Measurements from ENCODE around the gene TSPAN1.

TSPAN1 gene

GRCh38 chr1:46196609-46197008 is 21.7 kb downstream of the TSPAN1 start:
- no peak for ATAC-seq (ENCODE audit: low read depth)
- Histone ChIP-seq H3K36me3 (ENCODE audit: low read depth) (peaks cover 53% of the 10 kb centered on the region), H3K27ac (ENCODE audit: poor library complexity, severe bottlenecking) (peak overlapping the region; percentile 62), H3K9me3 (ENCODE audit: severe bottlenecking) (no peaks in the 10 kb centered on the region), H3K27me3 (ENCODE audit: insufficient read depth, poor library complexity, severe bottlenecking) (no peaks in the 10 kb centered on the region), H3K4me3 (ENCODE audit: severe bottlenecking) (no peak overlapping the region), H3K4me1 (ENCODE audit: insufficient read depth, poor library complexity, severe bottlenecking) (peaks cover 5% of the 10 kb centered on the region)
- TF ChIP-seq, protein P1, sequence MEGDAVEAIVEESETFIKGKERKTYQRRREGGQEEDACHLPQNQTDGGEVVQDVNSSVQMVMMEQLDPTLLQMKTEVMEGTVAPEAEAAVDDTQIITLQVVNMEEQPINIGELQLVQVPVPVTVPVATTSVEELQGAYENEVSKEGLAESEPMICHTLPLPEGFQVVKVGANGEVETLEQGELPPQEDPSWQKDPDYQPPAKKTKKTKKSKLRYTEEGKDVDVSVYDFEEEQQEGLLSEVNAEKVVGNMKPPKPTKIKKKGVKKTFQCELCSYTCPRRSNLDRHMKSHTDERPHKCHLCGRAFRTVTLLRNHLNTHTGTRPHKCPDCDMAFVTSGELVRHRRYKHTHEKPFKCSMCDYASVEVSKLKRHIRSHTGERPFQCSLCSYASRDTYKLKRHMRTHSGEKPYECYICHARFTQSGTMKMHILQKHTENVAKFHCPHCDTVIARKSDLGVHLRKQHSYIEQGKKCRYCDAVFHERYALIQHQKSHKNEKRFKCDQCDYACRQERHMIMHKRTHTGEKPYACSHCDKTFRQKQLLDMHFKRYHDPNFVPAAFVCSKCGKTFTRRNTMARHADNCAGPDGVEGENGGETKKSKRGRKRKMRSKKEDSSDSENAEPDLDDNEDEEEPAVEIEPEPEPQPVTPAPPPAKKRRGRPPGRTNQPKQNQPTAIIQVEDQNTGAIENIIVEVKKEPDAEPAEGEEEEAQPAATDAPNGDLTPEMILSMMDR (IDR thresholded peaks at IDR 0.05; ENCODE audit: poor library complexity, severe bottlenecking): no peak
- DNase-seq (ENCODE audit: low spot score): no peak

DNA sequence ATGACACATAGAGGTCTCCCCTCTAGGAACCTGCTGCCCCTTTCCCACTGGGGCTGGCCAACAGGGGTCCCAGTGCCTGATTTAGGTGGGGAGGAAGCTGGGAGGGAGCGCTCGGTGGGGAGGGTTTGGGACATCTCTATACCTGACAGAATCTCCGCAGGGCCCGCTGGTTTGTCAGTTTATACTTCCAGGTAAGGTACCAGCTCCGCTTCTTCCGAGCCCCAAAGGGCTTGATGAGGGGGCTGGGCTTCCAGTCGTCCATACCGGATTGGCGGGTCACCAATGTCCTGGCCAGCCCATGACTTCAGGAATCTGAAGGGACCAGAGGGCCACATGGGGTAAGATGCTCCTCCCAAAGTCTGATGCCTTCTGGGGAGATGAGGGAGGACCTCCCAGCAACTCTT is 22.7 kb downstream of the TSPAN1 start:
- Histone ChIP-seq H3K4me3 (ENCODE audit: severe bottlenecking) (peak overlapping the region; percentile 58), H3K36me3 (ENCODE audit: low read depth) (peaks cover 44% of the 10 kb centered on the region), H3K4me1 (ENCODE audit: insufficient read depth, poor library complexity, severe bottlenecking) (peaks cover 5% of the 10 kb centered on the region), H3K27me3 (ENCODE audit: insufficient read depth, poor library complexity, severe bottlenecking) (no peaks in the 10 kb centered on the region), H3K9me3 (ENCODE audit: severe bottlenecking) (no peaks in the 10 kb centered on the region), H3K27ac (ENCODE audit: poor library complexity, severe bottlenecking) (peak overlapping the region; percentile 62)
- DNase-seq (ENCODE audit: low spot score) (no peak), ATAC-seq (ENCODE audit: low read depth) (no peak)
- TF ChIP-seq, protein P1 (IDR thresholded peaks at IDR 0.05; ENCODE audit: poor library complexity, severe bottlenecking): no peak

DNA sequence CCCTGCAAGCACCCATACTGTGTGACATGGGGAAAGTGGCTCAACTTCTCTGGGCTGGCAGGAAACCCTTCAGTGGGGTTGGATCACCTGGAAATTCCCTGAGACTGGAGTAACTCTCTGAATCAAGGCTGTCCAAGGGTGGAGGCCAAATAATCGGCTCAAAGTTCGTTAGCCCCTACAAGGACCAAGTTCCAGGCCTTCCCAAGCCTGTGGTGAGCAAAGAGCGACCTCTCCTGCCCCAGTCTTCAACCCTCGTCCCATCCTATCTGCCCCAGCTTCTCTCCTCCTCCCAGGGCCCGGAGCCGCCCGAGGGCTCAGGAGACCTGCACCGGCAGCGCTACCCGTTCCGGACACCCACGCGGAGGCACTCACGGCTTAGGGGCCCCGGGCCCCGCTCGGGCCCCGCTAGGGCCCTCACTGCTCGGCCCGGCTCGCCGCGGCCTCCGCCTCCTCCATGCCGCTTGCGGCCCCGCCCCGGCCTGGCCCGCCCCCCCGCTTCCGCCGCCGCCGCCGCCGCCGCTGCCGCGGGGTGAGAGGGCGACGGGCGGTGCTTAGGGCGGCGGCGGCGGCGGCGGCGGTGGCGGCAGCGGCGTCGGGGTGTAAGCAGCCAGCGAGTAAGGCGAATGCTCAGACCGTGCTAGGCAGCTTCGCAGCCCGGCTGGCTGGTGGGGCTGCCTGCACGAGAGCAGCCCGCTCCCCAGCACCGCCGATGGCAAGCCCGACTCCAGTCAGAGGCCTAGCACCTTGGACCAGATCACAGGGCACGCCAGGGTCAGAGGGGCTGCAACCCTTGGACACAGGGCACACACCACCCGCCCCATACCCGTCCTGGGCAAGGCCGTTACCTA is 23.3 kb downstream of the TSPAN1 start, which contains the start of gene POMGNT1:
POMGNT1 (minus strand) TSS at position 471 of the 848 bp plus-strand sequence. CDS start 613 bp downstream, outside the sequence.
- H3K36me3 ChIP-seq (ENCODE audit: low read depth): peaks cover 38% of the 10 kb centered on the region
- H3K27ac ChIP-seq (ENCODE audit: poor library complexity, severe bottlenecking): peak within 1 kb of the TSS; percentile 62
- peaks cover 5% of the 10 kb centered on the region for H3K4me1 ChIP-seq (ENCODE audit: insufficient read depth, poor library complexity, severe bottlenecking)
- no peak for DNase-seq (ENCODE audit: low spot score)
- H3K9me3 ChIP-seq (ENCODE audit: severe bottlenecking): no peaks in the 10 kb centered on the region
- peak; percentile 78 for ATAC-seq (ENCODE audit: low read depth)
- no peaks in the 10 kb centered on the region for H3K27me3 ChIP-seq (ENCODE audit: insufficient read depth, poor library complexity, severe bottlenecking)
- peak within 1 kb of the TSS; percentile 58 for H3K4me3 ChIP-seq (ENCODE audit: severe bottlenecking)
- TF ChIP-seq, protein P1 (IDR thresholded peaks at IDR 0.05; ENCODE audit: poor library complexity, severe bottlenecking): peak; percentile 49

DNA sequence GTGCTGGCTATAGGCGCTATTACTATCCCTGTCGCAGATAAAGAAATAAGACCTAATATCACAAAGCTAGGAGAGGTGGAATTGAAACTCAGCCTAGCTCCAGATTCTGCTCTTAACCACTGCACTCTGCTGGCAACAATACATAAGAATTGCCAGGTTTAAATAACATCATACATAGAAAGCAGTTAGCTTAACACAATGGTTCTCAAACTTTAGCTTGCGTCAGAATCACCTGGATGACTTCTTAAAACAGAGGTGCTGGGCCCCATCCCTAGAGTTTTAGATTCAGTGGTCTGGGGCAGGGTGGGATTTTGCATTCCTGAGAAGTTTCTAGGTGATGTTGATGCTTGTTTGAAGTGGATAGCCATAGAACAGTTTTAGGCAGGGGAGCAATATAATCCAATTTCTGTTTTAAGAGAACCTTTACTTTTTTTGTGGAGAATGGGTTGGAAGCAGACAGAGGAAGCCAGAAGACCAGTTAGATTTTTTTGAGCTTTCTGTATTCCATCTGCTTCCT is 24.4 kb downstream of the TSPAN1 start:
- Histone ChIP-seq H3K9me3 (ENCODE audit: severe bottlenecking) (no peaks in the 10 kb centered on the region), H3K36me3 (ENCODE audit: low read depth) (peaks cover 27% of the 10 kb centered on the region), H3K4me1 (ENCODE audit: insufficient read depth, poor library complexity, severe bottlenecking) (peaks cover 5% of the 10 kb centered on the region), H3K27ac (ENCODE audit: poor library complexity, severe bottlenecking) (peak overlapping the region; percentile 62), H3K27me3 (ENCODE audit: insufficient read depth, poor library complexity, severe bottlenecking) (no peaks in the 10 kb centered on the region), H3K4me3 (ENCODE audit: severe bottlenecking) (peak overlapping the region; percentile 58)
- TF ChIP-seq, protein P1 (IDR thresholded peaks at IDR 0.05; ENCODE audit: poor library complexity, severe bottlenecking): no peak
- no peak for ATAC-seq (ENCODE audit: low read depth)
- no peak for DNase-seq (ENCODE audit: low spot score)

Measured in RWPE2 (cell line).